Breast epithelium (tissue), 4 donors: Measurements from ENCODE around the gene VPS18. TPM values are rescaled to one million over a fixed set of nuclear protein-coding genes. Genes with fewer than 3 reads are reported as not detected.

Source experiments
- DNase-seq, 2 donors: peaks; one replicate each; pipeline ENCODE4 v3.0.0-alpha.2; 2019; ENCODE audit warnings: low spot score in 2 of 2
- H3K27ac ChIP-seq, 2 donors: fragments of 200-600 bp; sonication (generic) in 1 of 2; one replicate each; pipeline ENCODE4 v1.5.1; 2016 to 2019; ENCODE audit warnings: mild to moderate bottlenecking in 1 of 2
- H3K27me3 ChIP-seq, 2 donors: fragments of 200-600 bp; sonication (generic) in 1 of 2; one replicate each; pipeline versions ENCODE4 v1.5.1 to v1.6.0; 2017 to 2019; ENCODE audit warnings: control low read depth in 1 of 2, mild to moderate bottlenecking in 1 of 2
- H3K36me3 ChIP-seq: fragments of 200-600 bp; one replicate; pipeline ENCODE4 v1.5.1; 2019
- H3K4me1 ChIP-seq, 2 donors: fragments of 200-600 bp; sonication (generic); one replicate each; pipeline ENCODE4 v1.5.1; 2016 to 2019; ENCODE audit warnings: control low read depth in 1 of 2
- H3K4me3 ChIP-seq, 3 donors: fragments of 200-600 bp; sonication (generic); 1 replicate in 2 of 3; 2 replicates in 1 of 3; pipeline ENCODE4 v1.5.1; 2016 to 2019; ENCODE audit warnings: mild to moderate bottlenecking in 3 of 3, moderate library complexity in 2 of 3
- H3K9me3 ChIP-seq, 2 donors: fragments of 200-600 bp; sonication (generic) in 1 of 2; one replicate each; pipeline ENCODE4 v1.5.1; 2016 to 2019; ENCODE audit warnings: control low read depth in 1 of 2
- POLR2A ChIP-seq: fragments of 450-650 bp; IDR thresholded peaks from one replicate; pipeline ENCODE4 v1.6.1; 2016; ENCODE audit warnings: antibody characterized with exemption, mild to moderate bottlenecking, moderate library complexity
- POLR2AphosphoS5 ChIP-seq, 3 donors: sonication (generic); formaldehyde crosslinking; IDR thresholded peaks; one replicate each; pipeline ENCODE4 v1.6.1; 2017; ENCODE audit warnings: antibody characterized with exemption in 3 of 3
- intact Hi-C: fragments of 100-400 bp; cut with DNase I; formaldehyde crosslinking; loops from one replicate; pipeline ENCODE4 v1.15.1; 2023; ENCODE audit warnings: low total_unique reads
- total RNA-seq, 3 donors: library from RNA; depleted of rRNA; stranded (reverse); fragments of >200 nt; gene quantifications; one replicate each; pipeline ENCODE4 v1.1.0, GENCODE V29; 2016
- TF ChIP-seq, protein P1 (sequence below), 3 donors: fragments of 450-650 bp; IDR thresholded peaks; one replicate each; pipeline ENCODE4 v1.5.1; 2016 to 2017; ENCODE audit warnings: antibody characterized with exemption in 3 of 3, mild to moderate bottlenecking in 3 of 3, moderate library complexity in 3 of 3

Gene VPS18
- total RNA-seq, 3 donors from 2014 or later, result 23.2 to 25.0 (median 23.9) TPM

DNA sequence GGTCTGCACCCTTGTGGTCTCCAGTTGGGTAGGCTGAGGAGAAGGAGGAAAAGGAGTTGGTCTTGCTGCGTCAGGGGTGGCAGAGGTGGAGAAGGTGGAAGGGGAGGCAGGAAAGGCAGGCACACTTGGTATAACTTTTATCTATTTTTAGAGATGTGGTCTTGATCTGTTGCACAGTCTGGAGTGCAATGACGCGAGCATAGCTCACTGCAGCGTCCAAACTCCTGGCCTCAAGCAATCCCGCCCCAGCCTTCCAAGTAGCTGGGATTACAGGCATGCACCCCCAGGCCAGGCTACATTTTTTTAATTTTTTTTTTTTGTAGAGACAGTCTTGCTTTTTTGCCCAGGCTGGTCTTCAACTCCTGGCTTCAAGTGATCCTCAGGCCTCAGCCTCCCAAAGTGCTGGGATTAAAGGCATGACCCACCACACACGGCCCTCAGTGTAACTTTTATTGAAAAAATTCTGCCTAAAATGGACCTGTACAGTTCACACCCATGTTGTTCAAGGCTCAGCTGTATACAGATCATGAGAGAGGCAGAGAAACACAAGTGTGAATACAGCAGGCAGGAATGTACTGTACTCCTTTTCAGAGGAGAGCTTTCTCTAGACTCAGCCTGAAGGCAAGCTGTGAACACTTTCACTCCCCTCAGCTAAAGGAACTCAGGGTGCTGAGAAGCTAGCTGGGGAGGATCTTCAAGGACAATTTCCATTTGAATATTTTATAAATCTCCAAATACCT is 18.1 kb upstream of the VPS18 start:
- TF ChIP-seq POLR2A (no peak), POLR2AphosphoS5 (IDR thresholded peaks at IDR 0.05) (no peak)
- TF ChIP-seq, protein P1, sequence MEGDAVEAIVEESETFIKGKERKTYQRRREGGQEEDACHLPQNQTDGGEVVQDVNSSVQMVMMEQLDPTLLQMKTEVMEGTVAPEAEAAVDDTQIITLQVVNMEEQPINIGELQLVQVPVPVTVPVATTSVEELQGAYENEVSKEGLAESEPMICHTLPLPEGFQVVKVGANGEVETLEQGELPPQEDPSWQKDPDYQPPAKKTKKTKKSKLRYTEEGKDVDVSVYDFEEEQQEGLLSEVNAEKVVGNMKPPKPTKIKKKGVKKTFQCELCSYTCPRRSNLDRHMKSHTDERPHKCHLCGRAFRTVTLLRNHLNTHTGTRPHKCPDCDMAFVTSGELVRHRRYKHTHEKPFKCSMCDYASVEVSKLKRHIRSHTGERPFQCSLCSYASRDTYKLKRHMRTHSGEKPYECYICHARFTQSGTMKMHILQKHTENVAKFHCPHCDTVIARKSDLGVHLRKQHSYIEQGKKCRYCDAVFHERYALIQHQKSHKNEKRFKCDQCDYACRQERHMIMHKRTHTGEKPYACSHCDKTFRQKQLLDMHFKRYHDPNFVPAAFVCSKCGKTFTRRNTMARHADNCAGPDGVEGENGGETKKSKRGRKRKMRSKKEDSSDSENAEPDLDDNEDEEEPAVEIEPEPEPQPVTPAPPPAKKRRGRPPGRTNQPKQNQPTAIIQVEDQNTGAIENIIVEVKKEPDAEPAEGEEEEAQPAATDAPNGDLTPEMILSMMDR (IDR thresholded peaks at IDR 0.05), result no peak
- Histone ChIP-seq H3K27ac (no peak overlapping the region), H3K4me3 (no peak overlapping the region), H3K36me3 (no peaks in the 10 kb centered on the region), H3K27me3 (no peaks in the 10 kb centered on the region), H3K9me3 (no peaks in the 10 kb centered on the region), H3K4me1 (no peaks in the 10 kb centered on the region)
- intact Hi-C loops, result loop anchor here (1.0 kb wide), 1 partner anchor 18 kb away; the partner anchor contains the start of gene VPS18
- DNase-seq, result no peak

DNA sequence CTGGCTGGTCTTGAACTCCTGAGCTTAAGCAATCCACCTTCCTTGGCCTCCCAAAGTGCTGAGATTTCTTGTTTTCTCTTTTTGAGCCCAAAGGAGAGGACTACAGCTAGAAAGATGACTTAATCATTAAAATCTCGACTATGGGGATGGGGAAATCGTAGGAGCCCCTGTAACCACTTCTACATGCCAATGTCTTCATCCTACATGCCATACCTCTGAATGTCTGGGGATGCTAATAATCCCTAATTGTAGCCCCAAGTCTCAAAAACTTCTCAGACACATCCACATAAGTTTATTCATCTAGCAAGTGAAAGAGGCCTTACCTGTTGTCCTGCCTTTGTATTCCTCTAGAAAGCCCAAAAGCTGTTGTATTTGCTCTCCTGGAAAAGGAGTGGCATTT is 16.6 kb upstream of the VPS18 start:
- no peak overlapping the region for H3K27ac ChIP-seq
- TF ChIP-seq, protein P1 (IDR thresholded peaks at IDR 0.05), result no peak
- TF ChIP-seq POLR2AphosphoS5 (IDR thresholded peaks at IDR 0.05), result no peak
- no peak for TF ChIP-seq POLR2A
- no peaks in the 10 kb centered on the region for H3K27me3 ChIP-seq
- H3K36me3 ChIP-seq, result no peaks in the 10 kb centered on the region
- H3K4me1 ChIP-seq, result no peaks in the 10 kb centered on the region
- H3K4me3 ChIP-seq, result no peak overlapping the region
- H3K9me3 ChIP-seq, result no peaks in the 10 kb centered on the region
- intact Hi-C loops, result no loop called here
- no peak for DNase-seq

DNA sequence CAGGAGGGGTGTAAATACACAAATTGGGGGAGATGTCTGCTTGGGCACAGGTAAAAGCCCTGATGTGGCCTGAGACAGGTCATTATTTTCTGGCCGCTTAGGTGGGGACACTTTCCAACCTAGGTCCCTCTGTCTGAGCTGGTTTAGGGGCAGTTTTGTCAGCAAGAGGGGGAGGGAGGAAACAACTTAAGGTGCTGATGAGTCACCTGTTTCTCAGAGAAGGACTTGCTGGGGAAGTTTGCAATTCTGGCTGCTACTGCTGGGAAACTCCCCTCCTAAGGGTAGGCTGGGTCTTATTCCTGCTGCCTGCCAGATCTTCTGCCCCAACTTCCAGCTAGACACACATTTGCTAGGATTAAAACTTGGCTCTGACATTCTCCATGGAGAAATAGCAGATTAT is 15.5 kb upstream of the VPS18 start:
- H3K27ac ChIP-seq, result peak overlapping the region; percentile 71 to 73
- no peaks in the 10 kb centered on the region for H3K4me1 ChIP-seq
- no peak for DNase-seq

DNA sequence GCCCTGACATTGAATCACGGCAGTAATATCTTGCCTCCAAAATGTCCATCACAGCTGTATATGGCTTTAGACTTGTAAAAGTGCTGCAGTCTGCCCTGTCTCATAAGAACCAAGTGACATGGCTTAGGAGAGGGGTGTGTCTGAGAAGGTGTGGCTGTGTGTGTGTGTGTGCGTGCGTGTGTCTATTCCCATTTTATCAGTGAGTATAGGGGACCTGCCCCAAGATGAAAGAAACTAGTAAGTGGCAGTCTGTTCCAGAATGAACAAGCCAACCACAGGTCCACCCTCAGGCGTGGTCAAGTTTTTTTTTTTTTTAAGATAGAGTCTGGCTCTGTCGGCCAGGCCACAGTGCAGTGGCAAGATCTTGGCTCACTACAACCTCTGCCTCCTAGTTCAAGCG is 14.6 kb upstream of the VPS18 start:
- H3K4me3 ChIP-seq, result no peak overlapping the region
- no peaks in the 10 kb centered on the region for H3K36me3 ChIP-seq
- H3K27me3 ChIP-seq, result no peaks in the 10 kb centered on the region
- intact Hi-C loops, result no loop called here
- no peak for DNase-seq
- H3K27ac ChIP-seq, result peak overlapping the region in 1 of 2 donors; percentile 73
- TF ChIP-seq, protein P1 (IDR thresholded peaks at IDR 0.05), result no peak
- TF ChIP-seq POLR2AphosphoS5 (IDR thresholded peaks at IDR 0.05), result no peak
- TF ChIP-seq POLR2A, result no peak
- no peaks in the 10 kb centered on the region for H3K4me1 ChIP-seq
- no peaks in the 10 kb centered on the region for H3K9me3 ChIP-seq

More for the DNA sequence above, 15.5 kb upstream of the VPS18 start:
- Histone ChIP-seq H3K27me3 (no peaks in the 10 kb centered on the region), H3K36me3 (no peaks in the 10 kb centered on the region), H3K9me3 (no peaks in the 10 kb centered on the region), H3K4me3 (no peak overlapping the region)
- TF ChIP-seq POLR2AphosphoS5 (IDR thresholded peaks at IDR 0.05) (no peak), POLR2A (no peak)
- TF ChIP-seq, protein P1 (IDR thresholded peaks at IDR 0.05), result no peak
- intact Hi-C loops, result no loop called here

DNA sequence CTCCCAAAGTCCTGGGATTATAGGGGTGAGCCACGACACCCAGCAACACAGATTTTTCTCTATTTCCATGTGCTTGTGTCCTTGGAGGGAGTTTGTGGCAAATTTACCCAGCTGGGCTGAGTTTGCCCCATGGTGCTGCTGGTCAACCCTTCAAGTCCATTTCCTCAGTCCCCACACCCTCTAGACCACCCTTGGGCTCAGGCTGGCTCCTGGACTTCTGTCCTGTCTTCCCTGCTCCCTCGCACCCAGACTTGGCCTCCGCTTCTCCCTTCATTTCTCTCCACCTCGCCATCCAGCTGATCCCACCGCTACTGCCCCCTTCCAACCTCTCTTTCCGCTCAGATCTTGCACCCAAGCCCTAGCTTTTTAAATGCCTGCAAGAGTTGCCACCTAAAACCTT is 12.9 kb upstream of the VPS18 start:
- H3K27me3 ChIP-seq, result no peaks in the 10 kb centered on the region
- DNase-seq, result no peak
- H3K9me3 ChIP-seq, result no peaks in the 10 kb centered on the region
- H3K36me3 ChIP-seq, result no peaks in the 10 kb centered on the region
- TF ChIP-seq, protein P1 (IDR thresholded peaks at IDR 0.05), result no peak
- TF ChIP-seq POLR2AphosphoS5 (IDR thresholded peaks at IDR 0.05), result no peak
- no peak for TF ChIP-seq POLR2A
- no peak overlapping the region for H3K27ac ChIP-seq
- intact Hi-C loops, result no loop called here
- no peaks in the 10 kb centered on the region for H3K4me1 ChIP-seq
- no peak overlapping the region for H3K4me3 ChIP-seq
